Uterus (tissue), 4 donors: Measurements from ENCODE around the gene SLC25A29. TPM values are rescaled to one million over a fixed set of nuclear protein-coding genes. Genes with fewer than 3 reads are reported as not detected.

ENCODE experiments used
- DNase-seq, 2 donors: peaks; one replicate each; pipeline ENCODE4 v3.0.0-alpha.2; 2019 to 2020
- H3K27ac ChIP-seq, 2 donors: fragments of 200-600 bp; sonication (generic); 1 replicate in 1 of 2; 2 replicates in 1 of 2; pipeline ENCODE4 v1.5.1; 2016 to 2018
- H3K27me3 ChIP-seq, 2 donors: fragments of 200-600 bp; sonication (generic); one replicate each; pipeline ENCODE4 v1.5.1; 2018 to 2019; ENCODE audit warnings: control low read depth in 1 of 2
- H3K36me3 ChIP-seq, 2 donors: fragments of 200-600 bp; sonication (generic); one replicate each; pipeline ENCODE4 v1.5.1; 2019; ENCODE audit warnings: control low read depth in 1 of 2
- H3K4me1 ChIP-seq, 2 donors: fragments of 200-600 bp; sonication (generic); one replicate each; pipeline ENCODE4 v1.5.1; 2018 to 2019; ENCODE audit warnings: control low read depth in 1 of 2
- H3K4me3 ChIP-seq, 2 donors: fragments of 200-600 bp; sonication (generic); 1 replicate in 1 of 2; 2 replicates in 1 of 2; pipeline ENCODE4 v1.5.1; 2018 to 2019; ENCODE audit warnings: mild to moderate bottlenecking in 1 of 2
- H3K9me3 ChIP-seq, 2 donors: fragments of 200-600 bp; sonication (generic); one replicate each; pipeline ENCODE4 v1.5.1; 2019; ENCODE audit warnings: control low read depth in 1 of 2
- POLR2A ChIP-seq, 2 donors: fragments of 450-650 bp; IDR thresholded peaks; one replicate each; pipeline ENCODE4 v1.6.1; 2016; ENCODE audit warnings: antibody characterized with exemption in 2 of 2, mild to moderate bottlenecking in 1 of 2, moderate library complexity in 1 of 2
- intact Hi-C: fragments of 100-400 bp; cut with DNase I; formaldehyde crosslinking; loops from one replicate; pipeline ENCODE4 v1.15.1; 2023; ENCODE audit warnings: low total_unique reads
- total RNA-seq, 4 donors: library from RNA; depleted of rRNA in 3 of 4; stranded (reverse); fragments of >200 nt in 3 of 4; gene quantifications; one replicate each; pipeline versions ENCODE4 v1.1.0 to v1.2.4, GENCODE V29; 2014 to 2023
- TF ChIP-seq, protein P1 (sequence below), 4 experiments: fragments of 200-600 bp in 2 of 4; fragments of 450-650 bp in 2 of 4; sonication (generic) in 2 of 4; IDR thresholded peaks; one replicate each; pipeline ENCODE4 v1.5.1; 2016 to 2019; ENCODE audit warnings: antibody characterized with exemption in 4 of 4, mild to moderate bottlenecking in 2 of 4, moderate library complexity in 1 of 4
- donor health status: DM: yes; HTN: yes; CAD: no.

The SLC25A29 gene
- total RNA-seq, 4 donors from 2014 or later: 16.2 to 850 (median 60.1) TPM

DNA sequence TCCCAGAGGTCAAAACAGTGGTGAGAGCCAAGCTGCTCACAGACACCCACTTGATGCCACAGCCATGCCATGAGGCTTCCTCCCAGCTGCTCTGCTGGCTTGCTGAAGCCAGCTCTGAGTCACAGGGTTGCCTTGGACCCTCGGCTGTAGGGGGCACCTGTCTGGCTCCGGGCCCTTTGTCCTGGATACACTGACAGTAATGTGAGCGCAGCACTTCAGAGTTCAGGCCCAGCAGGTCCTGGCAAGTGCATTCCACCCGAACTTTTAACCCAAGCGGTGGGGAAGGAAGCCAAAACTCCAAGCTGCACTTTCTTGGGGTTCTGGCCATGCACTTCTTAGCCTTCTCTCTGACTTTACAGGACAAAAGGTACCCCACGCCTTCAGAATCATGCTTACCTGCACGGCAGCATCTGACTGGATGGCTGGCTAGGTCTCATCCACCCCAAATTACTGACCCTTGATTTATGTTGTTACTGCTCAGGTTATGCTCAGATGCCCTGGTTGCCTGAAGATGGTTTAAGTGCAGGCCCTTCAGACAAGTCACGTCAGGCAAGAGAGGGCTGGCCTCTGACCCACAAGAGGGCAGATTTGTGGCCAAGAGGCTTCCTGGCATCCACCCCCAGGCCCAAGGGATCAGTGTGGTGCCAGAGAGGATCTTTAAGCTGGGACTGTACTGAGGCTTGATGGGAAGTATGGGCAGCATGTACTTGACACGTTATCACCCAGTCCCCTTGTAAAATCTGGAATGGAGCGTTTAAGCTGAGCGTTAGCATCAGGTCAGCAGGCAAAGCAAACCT lies 24.8 kb downstream of the SLC25A29 start:
- no peaks in the 10 kb centered on the region for H3K9me3 ChIP-seq
- TF ChIP-seq, protein P1, sequence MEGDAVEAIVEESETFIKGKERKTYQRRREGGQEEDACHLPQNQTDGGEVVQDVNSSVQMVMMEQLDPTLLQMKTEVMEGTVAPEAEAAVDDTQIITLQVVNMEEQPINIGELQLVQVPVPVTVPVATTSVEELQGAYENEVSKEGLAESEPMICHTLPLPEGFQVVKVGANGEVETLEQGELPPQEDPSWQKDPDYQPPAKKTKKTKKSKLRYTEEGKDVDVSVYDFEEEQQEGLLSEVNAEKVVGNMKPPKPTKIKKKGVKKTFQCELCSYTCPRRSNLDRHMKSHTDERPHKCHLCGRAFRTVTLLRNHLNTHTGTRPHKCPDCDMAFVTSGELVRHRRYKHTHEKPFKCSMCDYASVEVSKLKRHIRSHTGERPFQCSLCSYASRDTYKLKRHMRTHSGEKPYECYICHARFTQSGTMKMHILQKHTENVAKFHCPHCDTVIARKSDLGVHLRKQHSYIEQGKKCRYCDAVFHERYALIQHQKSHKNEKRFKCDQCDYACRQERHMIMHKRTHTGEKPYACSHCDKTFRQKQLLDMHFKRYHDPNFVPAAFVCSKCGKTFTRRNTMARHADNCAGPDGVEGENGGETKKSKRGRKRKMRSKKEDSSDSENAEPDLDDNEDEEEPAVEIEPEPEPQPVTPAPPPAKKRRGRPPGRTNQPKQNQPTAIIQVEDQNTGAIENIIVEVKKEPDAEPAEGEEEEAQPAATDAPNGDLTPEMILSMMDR (IDR thresholded peaks at IDR 0.05): no peak
- TF ChIP-seq POLR2A (IDR thresholded peaks at IDR 0.05): no peak
- H3K27ac ChIP-seq: no peak overlapping the region
- H3K4me3 ChIP-seq: no peak overlapping the region
- no peak for DNase-seq
- intact Hi-C loops: no loop called here
- H3K36me3 ChIP-seq: no peaks in the 10 kb centered on the region
- no peaks in the 10 kb centered on the region for H3K27me3 ChIP-seq
- H3K4me1 ChIP-seq: no peaks in the 10 kb centered on the region

DNA sequence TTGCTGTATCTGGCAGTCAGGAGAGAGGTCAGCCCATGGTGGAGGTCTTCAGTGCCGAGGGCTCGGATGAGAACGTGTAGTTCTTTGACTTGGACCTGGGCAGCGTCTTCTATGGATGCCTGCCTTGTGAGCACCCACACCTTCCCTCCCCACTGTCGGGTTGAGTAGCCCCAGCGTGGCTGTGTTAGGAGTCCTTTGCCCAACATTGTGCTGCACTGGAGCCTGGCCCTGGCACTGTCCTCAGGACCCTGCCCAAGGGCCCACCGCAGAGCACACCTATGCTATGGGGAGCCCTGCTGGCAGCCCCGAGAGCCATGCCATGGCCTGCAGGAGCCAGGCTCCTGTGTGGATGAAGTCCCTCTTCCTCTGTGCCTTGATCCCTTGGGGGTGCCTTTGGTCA lies 26.7 kb downstream of the SLC25A29 start:
- no peaks in the 10 kb centered on the region for H3K9me3 ChIP-seq
- H3K4me3 ChIP-seq: no peak overlapping the region
- no peaks in the 10 kb centered on the region for H3K36me3 ChIP-seq
- no peaks in the 10 kb centered on the region for H3K4me1 ChIP-seq
- no peak for DNase-seq
- intact Hi-C loops: no loop called here
- TF ChIP-seq POLR2A (IDR thresholded peaks at IDR 0.05): no peak
- TF ChIP-seq, protein P1 (IDR thresholded peaks at IDR 0.05): no peak
- H3K27ac ChIP-seq: no peak overlapping the region
- H3K27me3 ChIP-seq: no peaks in the 10 kb centered on the region

DNA sequence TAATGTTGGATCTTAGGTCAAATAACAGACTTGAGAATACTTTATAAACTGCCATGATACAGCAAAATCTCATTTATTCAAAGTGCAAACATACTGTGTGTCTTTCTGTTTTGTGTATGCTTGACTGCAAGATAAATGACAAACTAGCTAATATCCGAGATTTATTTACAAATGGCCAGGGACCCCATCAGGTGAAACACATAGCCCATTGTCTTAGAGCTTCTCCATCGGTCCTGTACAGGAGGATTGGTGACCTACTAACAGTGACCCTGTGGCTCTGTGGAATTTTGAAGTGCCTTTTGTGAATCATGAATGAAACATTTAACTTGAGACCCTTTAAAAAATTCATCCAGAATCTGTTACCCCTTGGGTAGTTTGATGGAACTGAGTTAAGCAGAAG lies 27.1 kb downstream of the SLC25A29 start:
- H3K4me3 ChIP-seq: no peak overlapping the region
- H3K27ac ChIP-seq: no peak overlapping the region
- no peak for DNase-seq
- intact Hi-C loops: no loop called here
- H3K36me3 ChIP-seq: no peaks in the 10 kb centered on the region
- H3K4me1 ChIP-seq: no peaks in the 10 kb centered on the region
- no peaks in the 10 kb centered on the region for H3K27me3 ChIP-seq
- TF ChIP-seq, protein P1 (IDR thresholded peaks at IDR 0.05): no peak
- TF ChIP-seq POLR2A (IDR thresholded peaks at IDR 0.05): no peak
- H3K9me3 ChIP-seq: no peaks in the 10 kb centered on the region

DNA sequence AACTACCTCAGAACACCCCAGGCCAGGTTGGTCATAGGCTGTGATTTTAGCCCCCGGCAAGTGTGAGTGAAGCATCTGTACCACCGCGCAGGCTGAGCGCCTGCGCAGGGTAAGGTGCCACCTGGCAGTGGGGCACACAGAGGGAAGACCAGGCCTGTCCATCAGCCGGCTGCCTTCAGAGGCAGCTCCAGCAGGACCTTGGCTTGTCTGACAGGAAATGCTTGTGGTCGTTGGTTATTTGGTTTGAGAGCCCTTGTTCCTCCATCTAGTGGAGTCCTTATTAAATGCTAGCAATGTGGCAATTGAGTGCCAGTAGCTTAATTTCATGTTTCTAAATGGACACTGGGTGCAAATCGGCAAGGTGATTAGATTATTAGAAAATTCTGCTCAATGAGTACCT lies 27.5 kb downstream of the SLC25A29 start:
- intact Hi-C loops: no loop called here

DNA sequence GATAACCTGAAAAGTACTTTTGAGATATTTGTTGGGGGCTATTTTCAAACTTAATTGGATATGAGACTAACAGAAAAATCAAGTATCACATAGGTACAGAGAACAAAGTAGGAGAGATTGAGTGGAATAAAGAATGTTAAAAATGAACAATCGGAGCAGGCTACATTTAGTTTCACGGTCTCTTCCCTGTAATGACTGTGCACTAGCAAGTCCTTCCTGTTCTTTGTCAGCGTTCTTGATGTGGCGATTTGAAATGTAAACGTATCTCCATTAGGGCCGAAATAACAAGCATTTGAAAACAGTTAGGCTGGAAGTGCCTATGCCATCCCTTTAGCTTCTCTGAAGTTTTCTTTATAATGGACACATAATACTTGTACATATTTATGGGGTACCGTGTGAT lies 31.0 kb downstream of the SLC25A29 start:
- no peaks in the 10 kb centered on the region for H3K9me3 ChIP-seq
- H3K36me3 ChIP-seq: no peaks in the 10 kb centered on the region
- intact Hi-C loops: no loop called here
- H3K4me1 ChIP-seq: no peaks in the 10 kb centered on the region
- H3K27me3 ChIP-seq: no peaks in the 10 kb centered on the region
- no peak for TF ChIP-seq POLR2A (IDR thresholded peaks at IDR 0.05)
- TF ChIP-seq, protein P1 (IDR thresholded peaks at IDR 0.05): no peak
- no peak overlapping the region for H3K4me3 ChIP-seq
- H3K27ac ChIP-seq: no peak overlapping the region
- DNase-seq: no peak

More for the DNA sequence above, 27.5 kb downstream of the SLC25A29 start:
- Histone ChIP-seq H3K27me3 (no peaks in the 10 kb centered on the region), H3K27ac (no peak overlapping the region), H3K9me3 (no peaks in the 10 kb centered on the region), H3K4me3 (no peak overlapping the region), H3K4me1 (no peaks in the 10 kb centered on the region), H3K36me3 (no peaks in the 10 kb centered on the region)
- TF ChIP-seq, protein P1 (IDR thresholded peaks at IDR 0.05): no peak
- no peak for TF ChIP-seq POLR2A (IDR thresholded peaks at IDR 0.05)
- DNase-seq: no peak
